AG10803 (cell line): Measurements from ENCODE around the gene TNF.

Source experiments
- DNase-seq: peaks from one replicate; pipeline ENCODE4 v3.0.0; 2010; ENCODE audit warnings: low read depth
- H3K4me3 ChIP-seq: 2 replicates; pipeline ENCODE4 v1.5.1; 2011; ENCODE audit warnings: mild to moderate bottlenecking, low read length, control low read depth
- CTCF ChIP-seq: conservative IDR thresholded peaks from 2 replicates; pipeline ENCODE4 v1.5.1; 2011; ENCODE audit warnings: mild to moderate bottlenecking, low read length, control low read depth, inconsistent platforms

The TNF gene

DNA sequence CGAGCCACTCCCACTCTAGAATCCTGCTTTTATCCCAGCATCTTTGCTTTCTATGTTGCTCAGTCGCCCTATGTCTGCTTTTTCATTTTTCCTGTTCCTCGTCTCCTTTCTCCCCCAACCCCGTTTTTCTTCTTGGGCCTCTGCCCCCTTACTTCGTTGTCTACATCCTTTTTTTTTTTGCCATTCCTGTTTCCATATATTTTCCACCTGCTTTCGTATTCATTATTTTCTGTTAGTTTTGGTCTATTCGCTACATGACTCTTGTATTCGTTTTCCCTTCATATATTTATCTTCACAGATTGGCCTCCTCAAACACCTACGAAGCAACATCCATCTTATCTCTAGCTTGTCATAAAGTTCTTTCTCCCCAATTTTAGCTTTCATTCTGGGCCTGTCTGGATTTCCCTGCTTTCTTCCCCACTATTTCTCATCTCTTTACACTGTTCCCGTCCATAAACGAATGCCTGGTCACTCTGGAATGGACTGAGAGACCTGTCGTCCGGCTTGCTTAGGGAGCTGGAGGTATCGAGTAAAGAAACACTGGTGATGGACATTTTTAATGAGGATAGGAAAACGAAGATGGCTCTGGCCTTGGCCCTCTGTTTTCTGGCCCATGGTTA lies 46.1 kb downstream of the TNF start:
- DNase-seq = no peak
- no peak for TF ChIP-seq CTCF
- H3K4me3 ChIP-seq = peak overlapping the region; percentile 92

- DNase-seq = peak; percentile 31
- TF ChIP-seq CTCF = no peak
- peak overlapping the region; percentile 92 for H3K4me3 ChIP-seq
Observed at GRCh38 chr6:31621991-31622390, 46.6 kb downstream of the TNF start.

DNA sequence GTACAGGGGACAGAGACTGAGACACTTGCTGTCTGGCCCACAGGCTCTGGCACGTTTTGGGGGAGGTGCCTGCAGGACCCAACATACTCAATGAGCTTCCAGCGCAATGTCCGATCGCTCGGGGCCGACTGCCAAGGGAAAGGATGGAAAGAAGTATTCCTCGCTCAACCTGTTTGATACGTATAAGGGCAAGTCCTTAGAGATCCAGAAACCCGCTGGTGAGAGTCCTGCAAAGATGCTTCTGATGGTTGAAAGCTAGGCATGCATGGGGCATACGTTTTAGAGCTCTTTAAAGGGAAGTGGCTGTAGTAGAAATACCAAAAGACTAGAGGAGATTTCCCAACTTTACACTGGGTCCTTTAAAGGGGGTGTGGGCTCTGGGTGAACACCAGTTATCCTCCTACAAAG lies 47.3 kb downstream of the TNF start:
- DNase-seq = no peak
- peak overlapping the region; percentile 92 for H3K4me3 ChIP-seq
- no peak for TF ChIP-seq CTCF

DNA sequence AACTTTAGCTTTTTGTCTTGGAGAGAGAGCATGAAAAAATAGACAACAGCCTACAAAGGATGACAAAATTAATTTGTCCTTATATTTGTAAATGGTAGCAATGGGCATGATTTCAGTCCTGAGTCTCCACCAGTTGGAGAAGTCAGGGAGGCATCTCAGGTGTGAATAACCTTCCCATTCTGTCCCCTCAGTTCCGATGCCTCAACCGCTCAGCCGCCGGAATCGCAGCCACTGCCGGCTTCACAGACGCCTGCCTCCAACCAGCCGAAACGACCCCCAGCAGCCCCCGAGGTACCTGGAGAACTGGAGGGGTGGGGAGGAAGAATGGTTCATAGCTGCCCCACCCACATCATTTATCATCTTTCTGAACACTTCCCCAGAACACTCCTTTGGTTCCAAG lies 48.7 kb downstream of the TNF start:
- H3K4me3 ChIP-seq = no peak overlapping the region

GRCh38 chr6:31626952-31627351 lies 51.6 kb downstream of the TNF start:
- DNase-seq = no peak
- H3K4me3 ChIP-seq = no peak overlapping the region
- TF ChIP-seq CTCF = no peak

More for the DNA sequence above, 48.7 kb downstream of the TNF start:
- no peak for DNase-seq
- TF ChIP-seq CTCF = no peak

GRCh38 chr6:31627690-31628287 lies 52.4 kb downstream of the TNF start:
- no peak overlapping the region for H3K4me3 ChIP-seq
- no peak for DNase-seq
- TF ChIP-seq CTCF = no peak
